Dedifferentiated amniotic fluid mesenchymal stem cell (primary cell): Measurements from ENCODE around the gene GRK6.

Source experiments
- DNase-seq: peaks from one replicate; pipeline ENCODE4 v3.0.0-alpha.2; 2016; ENCODE audit errors: extremely low spot score

Gene GRK6

GRCh38 chr5:177487144-177487543 is 60.7 kb downstream of the GRK6 start:
- no peak for DNase-seq

DNA sequence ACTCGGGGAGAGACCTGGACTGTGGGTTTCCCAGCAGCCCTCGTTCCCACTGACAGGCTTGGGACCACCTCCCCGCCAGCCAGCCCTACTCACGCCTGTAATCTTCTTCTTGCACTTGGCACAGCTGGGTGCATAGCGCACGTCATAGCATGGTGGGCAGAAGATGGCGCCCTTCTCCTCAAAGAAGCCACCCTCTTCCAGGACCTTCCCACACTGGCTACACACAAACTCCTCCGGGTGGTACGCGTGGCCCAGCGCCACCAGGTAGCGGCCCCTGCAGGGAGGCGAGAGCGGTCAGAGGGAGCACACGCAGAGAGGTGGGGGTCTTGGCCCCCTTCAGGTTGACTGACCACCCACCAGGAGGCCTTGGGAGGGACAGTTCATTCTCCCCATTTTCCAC is 61.5 kb downstream of the GRK6 start:
- DNase-seq: no peak

- DNase-seq: no peak
Measured at GRCh38 chr5:177489119-177489716, 62.7 kb downstream of the GRK6 start.

GRCh38 chr5:177490311-177490991 is 64.0 kb downstream of the GRK6 start:
- DNase-seq: no peak

DNA sequence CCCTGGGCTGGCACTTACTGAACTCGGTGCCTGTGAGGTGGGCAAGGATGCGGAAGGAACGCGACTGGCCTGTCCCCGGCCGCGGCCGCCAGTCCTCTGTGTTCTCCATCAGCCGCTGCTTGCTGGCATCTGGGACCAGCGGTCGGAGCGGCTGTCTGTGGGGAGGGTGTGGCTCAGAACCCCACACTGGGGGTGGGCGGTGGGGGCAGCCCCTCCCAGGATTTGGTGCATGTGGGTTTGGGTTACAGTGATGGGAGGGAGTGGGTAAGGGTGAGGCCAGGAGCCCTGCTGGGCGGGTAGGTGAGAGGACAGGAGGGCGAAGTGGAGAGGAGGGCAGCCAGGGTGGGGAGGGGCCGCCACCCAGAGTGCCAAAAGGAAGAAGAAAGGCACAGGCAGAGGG is 64.5 kb downstream of the GRK6 start:
- no peak for DNase-seq

DNA sequence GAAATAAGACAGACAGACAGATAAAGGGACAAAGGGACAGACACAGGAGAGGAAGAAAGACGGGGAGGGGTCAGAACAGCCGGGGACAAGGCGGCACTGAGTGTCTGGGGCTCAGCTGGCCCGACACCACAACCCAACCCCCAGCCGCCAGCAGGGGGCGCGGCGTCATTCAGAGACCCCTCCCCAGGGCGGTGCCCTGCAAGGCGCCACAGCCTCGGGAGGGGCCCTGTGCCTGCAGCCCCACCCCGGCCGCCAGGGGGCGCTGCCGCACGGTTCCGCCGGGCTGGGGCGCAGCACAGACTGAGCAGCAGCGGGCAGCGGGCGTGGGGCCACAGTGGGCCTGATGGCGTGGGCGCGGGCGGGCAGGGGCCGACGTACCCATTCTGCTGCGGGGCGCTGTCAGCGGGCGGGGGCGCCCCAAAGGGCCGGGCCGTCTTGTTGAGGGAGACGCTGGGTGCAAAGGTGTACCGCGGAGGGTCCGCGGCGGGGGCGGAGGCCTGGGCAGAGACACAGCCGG is 65.0 kb downstream of the GRK6 start:
- DNase-seq: no peak

DNA sequence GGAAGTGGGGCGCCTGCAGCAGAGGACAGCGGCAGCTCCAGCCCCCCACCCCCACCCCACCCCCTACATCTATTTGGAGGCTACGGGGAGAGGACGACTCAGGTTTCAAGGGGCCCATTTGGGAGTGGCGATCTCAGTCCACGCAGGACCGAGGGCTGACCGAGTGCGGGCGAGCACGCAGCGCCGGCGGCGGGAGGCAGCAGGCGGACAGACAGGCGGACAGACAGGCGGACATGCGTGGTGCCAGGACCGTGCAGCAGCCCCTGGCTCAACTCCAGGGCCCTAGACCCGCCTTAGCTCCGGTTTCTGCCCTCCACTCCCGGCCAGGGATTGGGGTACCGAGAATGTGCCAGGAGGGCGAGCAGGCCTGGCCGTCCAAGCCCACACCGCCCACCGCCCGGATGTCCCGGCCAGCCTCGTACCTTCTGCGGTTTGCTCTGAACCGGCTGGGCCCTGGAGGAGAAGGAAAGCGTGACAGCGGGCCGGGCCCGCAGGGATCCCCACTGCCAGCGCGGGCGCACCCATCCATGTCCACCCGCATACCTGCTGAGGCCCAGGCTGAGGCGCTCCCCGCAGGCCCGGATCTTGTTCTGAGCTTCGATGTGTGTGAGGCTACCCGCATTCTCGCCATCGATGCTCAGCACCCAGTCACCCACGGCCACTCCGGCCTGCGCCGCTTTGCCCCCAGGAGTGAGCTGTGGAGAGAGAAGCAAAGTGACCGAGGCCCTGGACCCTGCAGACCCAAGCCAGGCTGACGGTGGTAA is 65.7 kb downstream of the GRK6 start:
- no peak for DNase-seq
